Measurements from ENCODE around the gene ADIPOR2. TPM values are rescaled to one million over a fixed set of nuclear protein-coding genes. Genes with fewer than 3 reads are reported as not detected.

ADIPOR2 gene
- total RNA-seq, 2 experiments from 2014 or later = 43.8 to 47.3 TPM

- H3K9me3 Mint-ChIP-seq = no peaks in the 10 kb centered on the region
- DNase-seq = no peak
- intact Hi-C loops (cut with micrococcal nuclease) = no loop called here
- POLR2A ChIA-PET = no interaction called here
- no peaks in the 10 kb centered on the region for H3K36me3 Mint-ChIP-seq
- no peak overlapping the region for H3K27ac Mint-ChIP-seq
- H3K27me3 Mint-ChIP-seq = peaks cover 31% of the 10 kb centered on the region
- no peak overlapping the region for H3K4me3 Mint-ChIP-seq
- CTCF ChIA-PET = no interaction called here
- no peaks in the 10 kb centered on the region for H3K4me1 Mint-ChIP-seq (ENCODE audit: low read depth)
Observed at GRCh38 chr12:1819050-1819449, 128.2 kb downstream of the ADIPOR2 start.

- Mint-ChIP-seq H3K36me3 (no peaks in the 10 kb centered on the region), H3K4me3 (no peak overlapping the region), H3K9me3 (no peaks in the 10 kb centered on the region), H3K27ac (no peak overlapping the region), H3K27me3 (peaks cover 31% of the 10 kb centered on the region), H3K4me1 (ENCODE audit: low read depth) (no peaks in the 10 kb centered on the region)
- POLR2A ChIA-PET = no interaction called here
- intact Hi-C loops (cut with micrococcal nuclease) = no loop called here
- CTCF ChIA-PET = interaction anchor here (2.0 kb wide), 1 partner anchor 120 kb away, joined by 6 read pairs; no protein-coding TSS in a partner anchor
- no peak for DNase-seq
Observed at GRCh38 chr12:1819571-1819970, 128.7 kb downstream of the ADIPOR2 start.

- Mint-ChIP-seq H3K4me1 (ENCODE audit: low read depth) (no peaks in the 10 kb centered on the region), H3K27ac (no peak within 1 kb of the TSS), H3K4me3 (no peak within 1 kb of the TSS), H3K36me3 (no peaks in the 10 kb centered on the region), H3K9me3 (no peaks in the 10 kb centered on the region), H3K27me3 (peaks cover 31% of the 10 kb centered on the region)
- no peak for DNase-seq
- ChIA-PET POLR2A (no interaction called here), CTCF (interaction anchor here (2.0 kb wide), 1 partner anchor 119 kb away, joined by 6 read pairs; no protein-coding TSS in a partner anchor)
- intact Hi-C loops (cut with micrococcal nuclease) = no loop called here
Observed at GRCh38 chr12:1820191-1820895, 129.5 kb downstream of the ADIPOR2 start, which contains the start of gene LRTM2. TSS of gene LRTM2 (plus strand) at chr12:1820565. CDS start at chr12:1828149, 7,584 bp downstream.

- H3K9me3 Mint-ChIP-seq = no peaks in the 10 kb centered on the region
- H3K4me3 Mint-ChIP-seq = no peak overlapping the region
- ChIA-PET CTCF (interaction anchor here (2.0 kb wide), 1 partner anchor 119 kb away, joined by 6 read pairs; no protein-coding TSS in a partner anchor), POLR2A (no interaction called here)
- H3K4me1 Mint-ChIP-seq (ENCODE audit: low read depth) = no peaks in the 10 kb centered on the region
- intact Hi-C loops (cut with micrococcal nuclease) = no loop called here
- peaks cover 31% of the 10 kb centered on the region for H3K27me3 Mint-ChIP-seq
- no peak overlapping the region for H3K27ac Mint-ChIP-seq
- no peaks in the 10 kb centered on the region for H3K36me3 Mint-ChIP-seq
- no peak for DNase-seq
Observed at GRCh38 chr12:1820896-1821291, 130.0 kb downstream of the ADIPOR2 start.

- intact Hi-C loops (cut with micrococcal nuclease) = no loop called here
- no peaks in the 10 kb centered on the region for H3K36me3 Mint-ChIP-seq
- H3K27ac Mint-ChIP-seq = no peak overlapping the region
- CTCF ChIA-PET = no interaction called here
- H3K4me3 Mint-ChIP-seq = no peak overlapping the region
- DNase-seq = no peak
- H3K4me1 Mint-ChIP-seq (ENCODE audit: low read depth) = no peaks in the 10 kb centered on the region
- no peaks in the 10 kb centered on the region for H3K9me3 Mint-ChIP-seq
- peaks cover 29% of the 10 kb centered on the region for H3K27me3 Mint-ChIP-seq
- POLR2A ChIA-PET = interaction anchor here (0.6 kb wide), 1 partner anchor 62 kb away, joined by 3 read pairs; no protein-coding TSS in a partner anchor
Observed at GRCh38 chr12:1821805-1822204, 130.9 kb downstream of the ADIPOR2 start.

GRCh38 chr12:1822699-1823098 is 131.8 kb downstream of the ADIPOR2 start:
- POLR2A ChIA-PET = no interaction called here
- intact Hi-C loops (cut with micrococcal nuclease) = no loop called here
- no peaks in the 10 kb centered on the region for H3K36me3 Mint-ChIP-seq
- H3K27me3 Mint-ChIP-seq = peaks cover 29% of the 10 kb centered on the region
- no peak overlapping the region for H3K4me3 Mint-ChIP-seq
- no peaks in the 10 kb centered on the region for H3K9me3 Mint-ChIP-seq
- H3K27ac Mint-ChIP-seq = no peak overlapping the region
- DNase-seq = no peak
- no peaks in the 10 kb centered on the region for H3K4me1 Mint-ChIP-seq (ENCODE audit: low read depth)
- CTCF ChIA-PET = interaction anchor here (1.7 kb wide), 1 partner anchor 118 kb away, joined by 5 read pairs; no protein-coding TSS in a partner anchor

- DNase-seq = no peak
- intact Hi-C loops (cut with micrococcal nuclease) = no loop called here
- no peak overlapping the region for H3K27ac Mint-ChIP-seq
- H3K27me3 Mint-ChIP-seq = peaks cover 29% of the 10 kb centered on the region
- H3K9me3 Mint-ChIP-seq = no peaks in the 10 kb centered on the region
- POLR2A ChIA-PET = no interaction called here
- no peaks in the 10 kb centered on the region for H3K36me3 Mint-ChIP-seq
- H3K4me3 Mint-ChIP-seq = no peak overlapping the region
- no peaks in the 10 kb centered on the region for H3K4me1 Mint-ChIP-seq (ENCODE audit: low read depth)
- CTCF ChIA-PET = interaction anchor here (1.7 kb wide), 1 partner anchor 117 kb away, joined by 5 read pairs; no protein-coding TSS in a partner anchor
Observed at GRCh38 chr12:1823237-1823636, 132.4 kb downstream of the ADIPOR2 start.

GRCh38 chr12:1825382-1826102 is 134.7 kb downstream of the ADIPOR2 start:
- intact Hi-C loops (cut with micrococcal nuclease) = no loop called here
- no peak for DNase-seq
- Mint-ChIP-seq H3K27ac (no peak overlapping the region), H3K9me3 (no peaks in the 10 kb centered on the region), H3K36me3 (no peaks in the 10 kb centered on the region), H3K4me3 (no peak overlapping the region), H3K27me3 (peaks cover 18% of the 10 kb centered on the region), H3K4me1 (ENCODE audit: low read depth) (no peaks in the 10 kb centered on the region)
- POLR2A ChIA-PET = interaction anchor here (0.6 kb wide), 1 partner anchor 97 kb away, joined by 3 read pairs; no protein-coding TSS in a partner anchor
- CTCF ChIA-PET = interaction anchor here (1.5 kb wide), 1 partner anchor 114 kb away, joined by 3 read pairs; no protein-coding TSS in a partner anchor

- Mint-ChIP-seq H3K9me3 (no peaks in the 10 kb centered on the region), H3K27me3 (peaks cover 20% of the 10 kb centered on the region), H3K27ac (no peak overlapping the region), H3K36me3 (no peaks in the 10 kb centered on the region), H3K4me3 (no peak overlapping the region), H3K4me1 (ENCODE audit: low read depth) (no peaks in the 10 kb centered on the region)
- POLR2A ChIA-PET = no interaction called here
- DNase-seq = no peak
- CTCF ChIA-PET = interaction anchor here (1.5 kb wide), 1 partner anchor 114 kb away, joined by 3 read pairs; no protein-coding TSS in a partner anchor
- intact Hi-C loops (cut with micrococcal nuclease) = no loop called here
Observed at GRCh38 chr12:1826401-1826800, 135.5 kb downstream of the ADIPOR2 start.

GRCh38 chr12:1826867-1827705 is 136.2 kb downstream of the ADIPOR2 start:
- ChIA-PET POLR2A (no interaction called here), CTCF (no interaction called here)
- H3K4me3 Mint-ChIP-seq = no peak overlapping the region
- no peak overlapping the region for H3K27ac Mint-ChIP-seq
- no peaks in the 10 kb centered on the region for H3K36me3 Mint-ChIP-seq
- H3K27me3 Mint-ChIP-seq = peaks cover 17% of the 10 kb centered on the region
- H3K4me1 Mint-ChIP-seq (ENCODE audit: low read depth) = no peaks in the 10 kb centered on the region
- H3K9me3 Mint-ChIP-seq = no peaks in the 10 kb centered on the region
- no peak for DNase-seq
- intact Hi-C loops (cut with micrococcal nuclease) = no loop called here

- Mint-ChIP-seq H3K4me3 (no peak overlapping the region), H3K4me1 (ENCODE audit: low read depth) (no peaks in the 10 kb centered on the region), H3K36me3 (no peaks in the 10 kb centered on the region)
Observed at GRCh38 chr12:1827826-1828805, 137.2 kb downstream of the ADIPOR2 start.

More at GRCh38 chr12:1827826-1828805, 137.2 kb downstream of the ADIPOR2 start:
- no peak overlapping the region for H3K27ac Mint-ChIP-seq
- ChIA-PET CTCF (no interaction called here), POLR2A (no interaction called here)
- intact Hi-C loops (cut with micrococcal nuclease) = no loop called here
- H3K9me3 Mint-ChIP-seq = no peaks in the 10 kb centered on the region
- peaks cover 17% of the 10 kb centered on the region for H3K27me3 Mint-ChIP-seq
- no peak for DNase-seq

Measured in activated CD4-positive, alpha-beta memory T cell treated with anti-CD3 and anti-CD28 coated beads for 36 hours (primary cell).